Ovary (tissue), 9 donors: ENCODE results near the gene PEX10. TPM values are rescaled to one million over a fixed set of nuclear protein-coding genes. Genes with fewer than 3 reads are reported as not detected.

ENCODE experiments used
- DNase-seq, 5 donors: peaks; one replicate each; pipeline ENCODE4 v3.0.0-alpha.2; 2019 to 2020
- H3K27ac ChIP-seq, 2 donors: fragments of 200-600 bp; one replicate each; pipeline versions ENCODE4 v1.5.1 to v1.8.0; 2019 to 2022
- H3K27me3 ChIP-seq: fragments of 200-600 bp; one replicate; pipeline ENCODE4 v1.8.0; 2022
- H3K36me3 ChIP-seq: fragments of 200-600 bp; sonication (generic); one replicate; pipeline ENCODE4 v1.5.1; 2019
- H3K4me1 ChIP-seq: one replicate; pipeline ENCODE4 v1.8.1; 2013; ENCODE audit warnings: mild to moderate bottlenecking, moderate library complexity; ENCODE audit not compliant: insufficient read depth
- H3K4me3 ChIP-seq: fragments of 200-600 bp; sonication (generic); one replicate; pipeline ENCODE4 v1.5.1; 2017
- H3K9me3 ChIP-seq, 2 donors: fragments of 200-600 bp in 1 of 2; sonication (generic) in 1 of 2; one replicate each; pipeline versions ENCODE4 v1.5.1 to v1.8.1; 2013 to 2019; ENCODE audit warnings: mild to moderate bottlenecking in 1 of 2, moderate library complexity in 1 of 2
- EP300 ChIP-seq: sonication (generic); formaldehyde crosslinking; IDR thresholded peaks from one replicate; pipeline ENCODE4 v1.6.1; 2017; ENCODE audit warnings: antibody characterized with exemption
- POLR2A ChIP-seq: fragments of 450-650 bp; IDR thresholded peaks from one replicate; pipeline ENCODE4 v1.6.1; 2017; ENCODE audit warnings: antibody characterized with exemption, mild to moderate bottlenecking, moderate library complexity
- WGBS, 3 donors: extraction: QIAGEN DNeasy Blood & Tissue Kit in 1 of 3; methylation state at CpG; one replicate each; pipeline versions ENCODE4 v1.1.5 to v1.1.7; 2013 to 2017; 5-methylcytosine and 5-hydroxymethylcytosine counted together
- intact Hi-C, 4 donors: fragments of 100-400 bp; cut with DNase I; formaldehyde crosslinking; loops; one replicate each; pipeline versions ENCODE4 v1.11.0 to v1.15.1; 2022 to 2023
- polyA plus RNA-seq, 2 donors: library from polyadenylated mRNA; stranded (reverse); fragments of 200-250 nt in 1 of 2; fragments of 350-450 nt in 1 of 2; fragmentation: Illumina TruSeq in 1 of 2; extraction: RNeasy Lipid Tissue Mini Kit (QIAGEN cat#74804) in 1 of 2; gene quantifications; one replicate each; pipeline ENCODE4 v1.2.3, GENCODE V29; 2013 to 2014
- total RNA-seq, 7 donors: library from RNA; depleted of rRNA in 2 of 7; stranded (reverse); fragments of >200 nt in 2 of 7; fragmentation: NEBNext Ultra II Directional in 3 of 7; extraction: Animal tissue kit (Norgen Biotek cat#: 25700) in 3 of 7; gene quantifications; one replicate each; pipeline versions ENCODE4 v1.1.0 to v1.2.4, GENCODE V29; 2016 to 2023
- TF ChIP-seq, protein P1 (sequence below), 3 donors: fragments of 450-650 bp in 2 of 3; fragments of 200-600 bp in 1 of 3; IDR thresholded peaks; one replicate each; pipeline versions ENCODE4 v1.5.1 to v1.8.0; 2016 to 2022; ENCODE audit warnings: antibody characterized with exemption in 3 of 3, mild to moderate bottlenecking in 1 of 3
- donor health status: DM: no; HTN: no; CAD: no; lungs with moderate emphysema.
- donor health status: DM: no; HTN: no; CAD: no.
- donor health status: Bipolar disorder and iron deficiency.
- donor health status: DM: yes; HTN: yes; CAD: no.
- donor health status: DM: no; HTN: no; CAD: no.
- donor health status: DM: yes; HTN: yes; CAD: no.

PEX10 gene
- total and polyA plus RNA-seq, 9 donors = 14.4 to 25.9 (median 19.3) TPM

- Histone ChIP-seq H3K4me3 (no peak overlapping the region), H3K4me1 (peaks cover 6% of the 10 kb centered on the region), H3K36me3 (no peaks in the 10 kb centered on the region), H3K9me3 (no peaks in the 10 kb centered on the region), H3K27me3 (no peaks in the 10 kb centered on the region), H3K27ac (no peak overlapping the region)
- intact Hi-C loops = loop anchor here in 3 of 4 donors (1.0 to 10.0 kb wide), 3 partner anchors 134 to 1010 kb away; partner anchors contain the start of gene MMEL1 (in 1 of the 3)
- 2 to 3% (median 3%) methylated on average over 23 to 25 of the region's 25 CpGs for WGBS, 3 donors
- TF ChIP-seq, protein P1, sequence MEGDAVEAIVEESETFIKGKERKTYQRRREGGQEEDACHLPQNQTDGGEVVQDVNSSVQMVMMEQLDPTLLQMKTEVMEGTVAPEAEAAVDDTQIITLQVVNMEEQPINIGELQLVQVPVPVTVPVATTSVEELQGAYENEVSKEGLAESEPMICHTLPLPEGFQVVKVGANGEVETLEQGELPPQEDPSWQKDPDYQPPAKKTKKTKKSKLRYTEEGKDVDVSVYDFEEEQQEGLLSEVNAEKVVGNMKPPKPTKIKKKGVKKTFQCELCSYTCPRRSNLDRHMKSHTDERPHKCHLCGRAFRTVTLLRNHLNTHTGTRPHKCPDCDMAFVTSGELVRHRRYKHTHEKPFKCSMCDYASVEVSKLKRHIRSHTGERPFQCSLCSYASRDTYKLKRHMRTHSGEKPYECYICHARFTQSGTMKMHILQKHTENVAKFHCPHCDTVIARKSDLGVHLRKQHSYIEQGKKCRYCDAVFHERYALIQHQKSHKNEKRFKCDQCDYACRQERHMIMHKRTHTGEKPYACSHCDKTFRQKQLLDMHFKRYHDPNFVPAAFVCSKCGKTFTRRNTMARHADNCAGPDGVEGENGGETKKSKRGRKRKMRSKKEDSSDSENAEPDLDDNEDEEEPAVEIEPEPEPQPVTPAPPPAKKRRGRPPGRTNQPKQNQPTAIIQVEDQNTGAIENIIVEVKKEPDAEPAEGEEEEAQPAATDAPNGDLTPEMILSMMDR (IDR thresholded peaks at IDR 0.05) = peak; percentile 69 to 90 (median 87)
- no peak for TF ChIP-seq EP300
- DNase-seq = peak; percentile 65 to 85 (median 81)
Measured at GRCh38 chr1:2414297-2414958, 2.1 kb upstream of the PEX10 start.

DNA sequence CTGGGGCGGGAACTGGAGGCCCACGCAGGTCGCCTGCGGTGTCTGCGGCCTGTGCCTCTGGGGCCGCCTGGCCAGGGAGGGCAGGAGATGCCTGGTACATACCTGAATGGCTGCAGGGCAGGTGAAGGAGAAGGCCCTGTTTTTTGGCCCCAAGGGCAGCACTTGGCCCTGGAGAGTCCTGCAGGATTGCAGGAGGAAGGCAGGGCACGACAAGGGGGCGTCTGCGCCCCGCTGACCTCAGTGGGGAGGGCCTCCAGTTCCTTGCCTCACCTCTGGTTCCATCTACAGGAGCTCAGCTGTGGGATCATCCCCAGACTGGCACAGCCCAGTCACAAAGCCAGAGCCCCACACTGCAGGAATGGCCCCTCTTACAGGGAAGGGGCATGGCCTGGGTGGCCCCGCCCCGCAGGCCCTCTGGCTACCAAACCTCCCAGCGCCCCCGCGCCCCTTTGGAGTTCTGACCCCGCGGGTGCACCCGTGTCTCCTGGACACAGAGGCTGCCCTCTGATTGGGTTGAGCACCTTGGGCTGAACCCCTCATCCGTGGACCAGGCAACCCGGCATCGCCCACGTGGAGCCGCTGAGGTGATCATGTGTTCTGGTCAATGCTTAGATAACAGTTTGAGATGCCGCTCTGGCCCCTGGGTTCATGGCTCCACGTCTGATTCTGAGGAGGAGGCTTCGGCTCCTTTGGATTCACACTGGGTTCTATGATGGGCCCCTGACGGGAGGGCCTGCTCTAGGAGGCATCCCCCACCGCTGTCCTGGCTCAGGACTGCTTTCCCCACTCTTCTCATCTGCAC, 1.3 kb upstream of the PEX10 start:
- H3K27me3 ChIP-seq = no peaks in the 10 kb centered on the region
- H3K36me3 ChIP-seq = no peaks in the 10 kb centered on the region
- H3K27ac ChIP-seq = peak overlapping the region in 1 of 2 donors; percentile 82
- peaks cover 6% of the 10 kb centered on the region for H3K4me1 ChIP-seq
- H3K4me3 ChIP-seq = peak overlapping the region; percentile 87
- no peaks in the 10 kb centered on the region for H3K9me3 ChIP-seq
- TF ChIP-seq, protein P1 (IDR thresholded peaks at IDR 0.05) = no peak
- no peak for TF ChIP-seq EP300
- TF ChIP-seq POLR2A = no peak
- DNase-seq = peak in 2 of 5 donors; percentile 31 to 44
- WGBS, 3 donors = 40 to 56% (median 44%) methylated on average over 27 to 28 of the region's 28 CpGs
- intact Hi-C loops = loop anchor here in 3 of 4 donors (1.0 to 10.0 kb wide), 3 partner anchors 135 to 1011 kb away; partner anchors contain the start of gene MMEL1 (in 1 of the 3)

DNA sequence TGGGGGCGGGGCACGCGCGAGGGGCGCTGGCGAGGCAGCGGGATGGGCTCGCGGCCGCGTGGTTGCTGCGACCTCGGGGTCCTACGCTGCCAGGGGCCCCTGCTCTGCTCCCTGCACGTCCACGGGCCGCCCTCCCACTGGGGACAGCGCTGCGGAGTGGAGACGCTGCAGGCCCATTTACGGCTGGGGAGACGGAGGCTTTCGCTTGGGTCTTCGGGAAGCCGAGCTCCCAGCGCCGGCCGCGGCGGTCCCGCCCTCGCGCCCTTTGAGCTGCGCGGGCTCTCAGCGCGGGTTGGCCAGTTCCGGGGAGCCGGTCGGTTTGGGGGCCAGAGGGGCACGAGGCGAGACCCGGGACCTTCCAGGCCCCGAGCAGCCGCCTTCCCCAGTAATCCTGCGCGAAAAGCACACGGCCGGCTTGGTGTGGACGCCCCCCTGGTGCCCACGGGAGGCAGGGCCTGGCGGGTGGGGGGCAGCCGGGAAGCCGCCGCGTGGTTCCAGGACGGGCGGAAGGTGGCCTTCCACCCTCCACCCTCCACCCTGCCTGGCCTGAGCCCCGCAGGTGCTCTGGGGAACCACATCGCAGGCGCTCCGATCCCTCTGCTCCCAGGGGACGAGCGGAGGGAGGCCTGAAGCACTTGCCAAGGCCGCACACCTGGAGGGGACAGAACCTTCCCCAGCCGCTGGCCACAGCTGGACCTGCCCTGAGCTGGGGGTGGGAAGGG, 570 bp upstream of the PEX10 start:
- WGBS, 3 donors = 0 to 2% (median 2%) methylated on average over 22 to 66 of the region's 66 CpGs
- DNase-seq = peak in 3 of 5 donors; percentile 45 to 67 (median 66)
- intact Hi-C loops = loop anchor here in 2 of 4 donors (1.0 to 10.0 kb wide), 3 partner anchors 135 to 1012 kb away; partner anchors contain the start of gene MMEL1 (in 1 of the 2)

More for the DNA sequence above, 570 bp upstream of the PEX10 start:
- Histone ChIP-seq H3K9me3 (no peaks in the 10 kb centered on the region), H3K36me3 (no peaks in the 10 kb centered on the region), H3K27ac (peak overlapping the region; percentile 76 to 82), H3K27me3 (no peaks in the 10 kb centered on the region), H3K4me3 (peak overlapping the region; percentile 87), H3K4me1 (peaks cover 6% of the 10 kb centered on the region)
- TF ChIP-seq EP300 (no peak), POLR2A (no peak)
- TF ChIP-seq, protein P1 (IDR thresholded peaks at IDR 0.05) = no peak
